Naive B cell (primary cell): ENCODE data around the gene POU6F1. TPM values are rescaled to one million over a fixed set of nuclear protein-coding genes. Genes with fewer than 3 reads are reported as not detected.
"Not testable (repeated sequence)": the region's sequence is repeated elsewhere in the genome, so short reads cannot be mapped to it uniquely, and the experiment has no call there.

Experiments
- ATAC-seq, 2 donors: fragments of 150-1000 bp; cut with Tn5 transposase; 2 replicates each; pipeline ENCODE4 v1.10.0; 2021; ENCODE audit warnings: low read depth in 2 of 2, mild to moderate bottlenecking in 2 of 2, moderate library complexity in 2 of 2
- DNase-seq: peaks from one replicate; pipeline ENCODE4 v3.0.0; 2022
- H3K27ac Mint-ChIP-seq, 6 donors: one replicate each; pipeline ENCODE4 v1.8.0; 2020 to 2022; ENCODE audit warnings: mild to moderate bottlenecking in 6 of 6, mixed read lengths in 6 of 6, moderate library complexity in 5 of 6, inconsistent platforms in 2 of 6
- H3K27me3 Mint-ChIP-seq, 3 donors: one replicate each; pipeline ENCODE4 v1.8.0; 2021 to 2022; ENCODE audit warnings: mixed read lengths in 3 of 3, mild to moderate bottlenecking in 1 of 3
- H3K36me3 Mint-ChIP-seq, 2 donors: one replicate each; pipeline ENCODE4 v1.8.0; 2020 to 2022; ENCODE audit warnings: mixed read lengths in 2 of 2, inconsistent platforms in 1 of 2, mild to moderate bottlenecking in 1 of 2
- H3K4me1 Mint-ChIP-seq, 3 donors: one replicate each; pipeline ENCODE4 v1.8.0; 2020 to 2022; ENCODE audit warnings: mixed read lengths in 3 of 3, inconsistent platforms in 1 of 3, mild to moderate bottlenecking in 1 of 3, moderate library complexity in 1 of 3
- H3K4me3 Mint-ChIP-seq, 8 donors: one replicate each; pipeline ENCODE4 v1.8.0; 2020 to 2022; ENCODE audit warnings: mild to moderate bottlenecking in 8 of 8, mixed read lengths in 8 of 8, moderate library complexity in 8 of 8, inconsistent platforms in 2 of 8
- H3K9me3 Mint-ChIP-seq, 7 donors: one replicate each; pipeline ENCODE4 v1.8.0; 2020 to 2022; ENCODE audit warnings: mixed read lengths in 7 of 7, mild to moderate bottlenecking in 5 of 7, inconsistent platforms in 2 of 7, moderate library complexity in 1 of 7
- polyA plus RNA-seq, 6 donors: library from polyadenylated mRNA; unstranded; fragments of 300-500 nt; fragmentation: Illumina TruSeq; gene quantifications; one replicate each; pipeline ENCODE4 v1.2.3, GENCODE V29; 2021; ENCODE audit warnings: low read depth in 6 of 6

POU6F1 gene
- polyA plus RNA-seq, 6 donors from 2014 or later = 1.1 to 3.4 (median 1.7) TPM; not detected in 1

DNA sequence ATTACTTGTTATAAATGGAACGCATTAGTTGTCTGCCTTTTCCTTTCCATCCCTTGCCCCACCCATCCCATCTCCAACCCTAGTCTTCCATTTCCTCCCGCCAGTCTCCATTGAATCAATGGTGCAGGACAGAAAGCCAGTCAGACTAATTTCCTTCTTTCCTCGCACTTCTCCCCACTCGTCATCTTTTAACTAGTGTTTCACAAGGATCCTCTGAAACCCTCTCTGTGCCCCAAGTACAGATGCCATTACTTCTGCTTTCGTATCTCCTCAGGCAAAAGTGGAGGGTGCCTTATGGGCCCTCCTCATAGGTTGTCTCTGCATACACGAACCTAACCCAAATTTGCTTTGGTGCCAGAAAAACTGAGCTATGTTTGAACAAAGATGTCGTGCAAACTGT is 25.0 kb upstream of the POU6F1 start:
- no peaks in the 10 kb centered on the region for H3K27me3 Mint-ChIP-seq
- peaks cover 62 to 83% (median 78%) of the 10 kb centered on the region in 3 donors for H3K4me1 Mint-ChIP-seq
- peaks cover 16 to 20% of the 10 kb centered on the region in 2 donors for H3K36me3 Mint-ChIP-seq
- H3K9me3 Mint-ChIP-seq = no peaks in the 10 kb centered on the region
- ATAC-seq (no peak), DNase-seq (no peak)
- H3K4me3 Mint-ChIP-seq = peak overlapping the region in 2 of 8 donors; percentile 45 to 100
- peak overlapping the region in 5 of 6 donors; percentile 10 to 69 (median 53) for H3K27ac Mint-ChIP-seq

DNA sequence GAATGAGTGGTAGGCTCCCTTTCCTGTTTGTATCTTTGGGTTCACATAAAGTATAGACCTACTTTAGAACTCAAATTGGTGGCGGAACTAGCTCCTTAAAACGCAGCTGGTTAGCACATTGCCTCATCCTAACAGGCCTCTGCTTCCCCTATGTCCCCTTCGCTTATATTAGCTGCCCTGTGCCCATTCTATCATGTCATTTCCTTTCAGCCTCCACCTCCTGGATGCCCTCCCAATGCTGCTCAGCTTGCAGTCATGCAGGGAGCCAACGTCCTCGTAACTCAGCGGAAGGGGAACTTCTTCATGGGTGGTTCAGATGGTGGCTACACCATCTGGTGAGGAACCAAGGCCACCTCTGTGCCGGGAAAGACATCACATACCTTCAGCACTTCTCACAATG is 24.3 kb upstream of the POU6F1 start:
- H3K4me3 Mint-ChIP-seq = peak overlapping the region in 4 of 8 donors; percentile 0 to 100 (median 46)

DNA sequence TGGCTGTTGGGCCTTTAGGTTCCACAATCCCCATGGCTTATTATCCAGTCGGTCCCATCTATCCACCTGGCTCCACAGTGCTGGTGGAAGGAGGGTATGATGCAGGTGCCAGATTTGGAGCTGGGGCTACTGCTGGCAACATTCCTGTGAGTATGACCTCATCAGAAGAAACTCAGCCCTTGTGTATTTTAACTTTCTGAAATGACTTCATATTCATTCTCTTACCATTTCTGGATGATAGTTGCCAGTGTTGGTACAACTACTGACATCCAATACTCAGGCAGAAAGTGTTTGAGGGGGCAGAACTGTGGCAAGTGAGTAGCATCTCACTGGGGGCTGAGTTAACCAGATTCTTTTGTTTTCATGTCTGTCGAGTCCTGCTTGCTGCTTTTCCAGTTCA is 23.1 kb upstream of the POU6F1 start:
- H3K4me3 Mint-ChIP-seq = peak overlapping the region; percentile 97 to 100 (median 98)
- no peak for DNase-seq
- no peaks in the 10 kb centered on the region for H3K27me3 Mint-ChIP-seq
- peaks cover 15 to 16% of the 10 kb centered on the region in 2 donors for H3K36me3 Mint-ChIP-seq
- peak overlapping the region in 5 of 6 donors; percentile 27 to 100 (median 71) for H3K27ac Mint-ChIP-seq
- H3K4me1 Mint-ChIP-seq = peaks cover 44 to 67% (median 61%) of the 10 kb centered on the region in 3 donors
- no peaks in the 10 kb centered on the region for H3K9me3 Mint-ChIP-seq
- ATAC-seq = no peak

More for the DNA sequence above, 24.3 kb upstream of the POU6F1 start:
- peak overlapping the region in 3 of 6 donors; percentile 27 to 86 (median 53) for H3K27ac Mint-ChIP-seq
- ATAC-seq = no peak
- peaks cover 56 to 78% (median 73%) of the 10 kb centered on the region in 3 donors for H3K4me1 Mint-ChIP-seq
- H3K36me3 Mint-ChIP-seq = peaks cover 16 to 20% of the 10 kb centered on the region in 2 donors
- H3K27me3 Mint-ChIP-seq = no peaks in the 10 kb centered on the region
- DNase-seq = no peak
- no peaks in the 10 kb centered on the region for H3K9me3 Mint-ChIP-seq

DNA sequence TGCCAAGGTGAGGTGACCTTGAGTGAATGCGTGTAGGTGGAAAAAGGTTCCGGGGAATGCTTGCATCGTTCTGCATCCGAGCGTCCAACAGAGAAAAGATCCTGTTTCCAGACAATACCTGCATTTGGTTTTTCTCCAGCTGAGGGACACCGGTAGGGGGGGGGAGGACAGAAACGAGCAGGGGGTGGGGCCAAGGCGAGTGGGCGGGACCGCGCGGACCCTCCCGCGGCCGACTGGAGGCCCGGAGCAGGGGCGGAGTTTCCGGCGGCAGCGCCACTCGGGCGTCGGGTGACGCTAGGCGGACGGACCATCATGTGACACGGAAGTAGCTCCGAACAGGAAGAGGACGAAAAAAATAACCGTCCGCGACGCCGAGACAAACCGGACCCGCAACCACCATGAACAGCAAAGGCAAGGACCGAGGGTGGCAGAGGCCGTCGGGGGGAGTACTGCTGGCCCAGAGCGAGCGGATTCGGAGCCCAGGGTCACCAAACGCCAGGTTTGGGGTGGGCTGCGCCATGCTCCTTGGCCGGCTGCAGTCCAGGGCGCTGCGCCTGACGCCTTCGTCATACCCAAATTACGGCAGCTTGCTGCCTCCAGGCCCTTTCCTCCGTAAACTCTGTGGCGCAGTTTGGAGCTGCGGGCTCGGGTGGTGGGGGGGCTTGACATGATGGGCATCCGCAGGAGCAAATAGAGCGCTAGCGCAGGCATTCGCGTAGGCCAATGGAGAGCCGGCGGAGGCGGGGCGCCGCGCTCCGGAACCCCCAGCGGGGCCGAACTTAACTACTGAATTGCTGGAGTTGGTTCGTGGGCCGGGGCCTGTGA is 20.9 kb upstream of the POU6F1 start, which contains the start of gene DAZAP2:
DAZAP2 (plus strand) TSS at position 317 of the 825 bp plus-strand sequence; CDS start at position 399, 82 bp downstream.
- H3K27ac Mint-ChIP-seq = peak within 1 kb of the TSS; percentile 100
- DNase-seq (peak; percentile 93), ATAC-seq (peak; percentile 87 to 88)
- no peaks in the 10 kb centered on the region for H3K9me3 Mint-ChIP-seq
- peak within 1 kb of the TSS; percentile 97 to 100 (median 98) for H3K4me3 Mint-ChIP-seq
- peaks cover 32 to 49% (median 44%) of the 10 kb centered on the region in 3 donors for H3K4me1 Mint-ChIP-seq
- peaks cover 11 to 15% of the 10 kb centered on the region in 2 donors for H3K36me3 Mint-ChIP-seq
- H3K27me3 Mint-ChIP-seq = no peaks in the 10 kb centered on the region

DNA sequence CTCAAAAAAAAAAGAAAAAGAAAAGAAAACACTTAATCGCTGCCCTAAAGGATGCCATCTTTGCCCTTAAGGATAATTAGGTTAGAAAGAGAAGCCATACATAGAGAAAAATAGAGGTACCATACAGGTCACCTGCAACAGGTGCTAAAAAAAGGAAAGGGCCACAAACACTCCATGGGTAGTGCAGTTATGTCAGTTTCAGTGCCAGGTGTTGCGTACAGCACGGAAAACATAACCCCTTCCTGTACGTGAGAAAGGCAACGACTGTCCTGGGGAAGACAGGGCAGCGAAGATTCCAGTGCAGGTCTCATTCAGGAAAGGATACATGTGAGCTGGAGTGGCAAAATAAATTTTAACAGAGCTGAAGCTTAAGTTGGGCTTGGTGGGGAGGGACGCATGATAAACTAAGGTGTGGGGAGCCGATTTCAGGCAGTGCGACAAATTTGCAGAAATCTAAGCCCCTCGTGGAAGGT is 20.2 kb upstream of the POU6F1 start:
- Mint-ChIP-seq H3K4me1 (peaks cover 30 to 48% (median 42%) of the 10 kb centered on the region in 3 donors), H3K27ac (peak overlapping the region; percentile 100), H3K4me3 (peak overlapping the region; percentile 97 to 100 (median 98)), H3K36me3 (peaks cover 10 to 12% of the 10 kb centered on the region in 2 donors), H3K9me3 (no peaks in the 10 kb centered on the region), H3K27me3 (no peaks in the 10 kb centered on the region)
- no peak for ATAC-seq
- peak; percentile 25 for DNase-seq

DNA sequence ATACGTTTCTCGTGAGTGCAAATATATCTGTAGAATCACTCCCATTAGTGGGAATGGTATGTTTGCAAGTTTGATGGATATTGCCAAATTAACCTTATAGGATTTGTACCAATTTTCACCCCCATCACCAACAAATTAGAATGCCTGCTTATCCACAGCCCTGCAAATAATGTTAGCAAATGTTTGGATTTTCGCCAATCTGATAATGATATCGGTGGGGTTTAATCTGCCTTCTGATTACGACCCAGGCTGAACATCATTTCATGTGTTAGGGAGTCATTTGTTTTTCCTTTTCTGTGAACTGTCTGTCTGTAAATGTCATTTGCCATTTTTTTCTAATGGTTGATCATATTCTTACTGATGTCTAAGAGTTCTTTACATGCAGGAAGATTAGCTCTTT is 16.7 kb upstream of the POU6F1 start:
- Mint-ChIP-seq H3K4me1 (peaks cover 6 to 17% (median 11%) of the 10 kb centered on the region in 3 donors), H3K27ac (no peak overlapping the region)
- DNase-seq = no peak

DNA sequence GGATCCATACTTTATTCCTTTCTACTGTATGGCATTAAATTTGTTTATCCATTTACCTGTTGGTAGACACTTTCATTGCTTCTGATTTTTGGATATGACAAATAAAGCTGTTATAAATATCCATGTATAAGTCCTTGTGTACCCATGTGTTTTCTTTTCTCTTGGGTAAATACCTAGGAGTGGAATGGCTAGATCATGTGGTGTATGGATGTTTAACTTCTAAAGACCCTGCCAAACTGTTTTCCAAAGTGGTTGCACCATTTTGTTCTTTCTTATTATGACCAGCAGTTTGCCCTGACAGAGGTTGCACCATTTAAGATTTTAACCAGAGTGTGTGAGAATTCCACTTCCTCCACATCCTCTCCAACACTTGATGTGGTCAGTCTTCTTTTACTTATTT is 14.8 kb upstream of the POU6F1 start:
- no peaks in the 10 kb centered on the region for H3K36me3 Mint-ChIP-seq
- peaks cover 0 to under 1% (median 0%) of the 10 kb centered on the region in 3 donors for H3K4me1 Mint-ChIP-seq
- H3K9me3 Mint-ChIP-seq = no peaks in the 10 kb centered on the region
- ATAC-seq (no peak), DNase-seq (no peak)
- no peak overlapping the region for H3K27ac Mint-ChIP-seq
- H3K4me3 Mint-ChIP-seq = no peak overlapping the region
- H3K27me3 Mint-ChIP-seq = no peaks in the 10 kb centered on the region

More for the DNA sequence above, 16.7 kb upstream of the POU6F1 start:
- H3K36me3 Mint-ChIP-seq = no peaks in the 10 kb centered on the region
- no peaks in the 10 kb centered on the region for H3K27me3 Mint-ChIP-seq
- no peaks in the 10 kb centered on the region for H3K9me3 Mint-ChIP-seq
- ATAC-seq = no peak
- no peak overlapping the region for H3K4me3 Mint-ChIP-seq

DNA sequence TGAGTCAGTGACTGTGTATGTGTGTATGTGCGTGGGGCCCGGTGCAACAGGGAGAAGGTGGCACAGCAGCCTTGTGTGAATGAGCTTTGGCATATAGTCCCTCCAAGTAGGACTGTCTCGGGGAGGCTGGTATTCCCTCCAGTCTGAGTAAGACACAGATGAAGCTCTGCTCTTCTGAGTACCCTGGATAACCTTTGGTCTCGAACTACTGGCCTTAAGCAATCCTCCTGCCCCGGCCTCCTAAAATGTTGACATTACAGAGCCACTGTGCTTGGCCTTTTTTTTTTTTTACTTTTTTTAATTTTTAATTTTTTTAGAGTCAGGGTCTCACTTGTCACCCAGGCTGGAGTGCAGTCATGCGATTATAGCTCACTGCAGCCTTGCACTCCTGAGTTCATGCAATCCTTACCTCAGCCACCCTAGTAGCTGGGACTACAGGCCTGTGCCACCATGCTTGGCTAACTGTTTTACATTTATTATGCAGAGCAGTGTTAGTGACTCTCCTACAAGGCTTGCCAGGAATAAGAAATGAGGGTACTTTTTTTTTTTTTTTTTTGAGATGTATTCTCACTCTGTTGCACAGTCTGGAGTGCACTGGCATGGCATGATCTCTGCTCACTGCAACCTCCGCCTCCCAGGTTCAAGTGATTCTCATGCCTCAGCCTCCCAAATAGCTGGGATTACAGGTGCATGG is 11.4 kb upstream of the POU6F1 start:
- H3K27ac Mint-ChIP-seq = no peak overlapping the region
- H3K36me3 Mint-ChIP-seq = no peaks in the 10 kb centered on the region
- H3K27me3 Mint-ChIP-seq = no peaks in the 10 kb centered on the region
- H3K4me1 Mint-ChIP-seq = no peaks in the 10 kb centered on the region
- DNase-seq (no peak), ATAC-seq (no peak)
- H3K9me3 Mint-ChIP-seq = no peaks in the 10 kb centered on the region
- no peak overlapping the region for H3K4me3 Mint-ChIP-seq

DNA sequence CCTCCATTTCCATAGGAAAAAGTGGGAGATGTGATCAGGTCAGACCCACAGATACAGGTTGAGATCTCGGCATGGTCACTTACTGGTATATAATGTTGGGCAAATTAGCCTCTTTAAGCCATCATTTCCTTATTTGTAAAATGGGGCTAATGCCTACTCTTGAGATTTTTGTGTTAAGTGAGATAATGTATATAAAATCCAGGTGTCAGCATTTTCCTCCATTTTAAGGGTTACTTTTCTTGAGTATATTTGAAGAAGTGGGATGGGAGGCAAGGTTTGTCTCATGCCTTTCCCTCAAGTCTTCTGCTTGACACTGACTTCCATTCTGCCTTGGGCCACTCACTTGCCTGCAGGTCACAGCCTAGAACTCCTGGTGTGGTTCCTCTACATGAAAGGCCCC is 10.1 kb upstream of the POU6F1 start:
- no peak for DNase-seq
- Mint-ChIP-seq H3K36me3 (no peaks in the 10 kb centered on the region), H3K9me3 (no peaks in the 10 kb centered on the region), H3K4me1 (no peaks in the 10 kb centered on the region), H3K27ac (peak overlapping the region in 1 of 6 donors; percentile 49), H3K4me3 (no peak overlapping the region), H3K27me3 (no peaks in the 10 kb centered on the region)
- ATAC-seq = no peak

DNA sequence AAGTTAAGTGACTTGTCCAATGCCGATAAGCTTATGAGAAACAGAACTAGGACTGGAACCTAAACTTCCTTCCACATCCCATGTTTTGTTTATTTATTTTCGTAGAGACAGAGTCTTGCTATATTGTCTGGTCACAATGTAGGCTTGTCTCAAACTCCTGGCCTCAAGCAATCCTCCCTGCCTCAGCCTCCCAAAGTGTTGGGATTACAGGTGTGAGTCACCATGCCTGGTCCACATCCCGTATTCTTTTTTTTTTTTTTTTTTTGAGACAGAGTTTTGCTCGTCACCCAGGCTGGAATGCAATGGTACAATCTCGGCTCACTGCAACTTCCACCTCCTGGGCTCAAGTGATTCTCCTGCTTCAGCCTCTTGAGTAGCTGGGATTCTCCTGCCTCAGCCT is 9.2 kb upstream of the POU6F1 start:
- H3K27me3 Mint-ChIP-seq, H3K4me1 Mint-ChIP-seq, H3K9me3 Mint-ChIP-seq, ATAC-seq, H3K36me3 Mint-ChIP-seq, DNase-seq, H3K4me3 Mint-ChIP-seq: not testable (repeated sequence)
- H3K27ac Mint-ChIP-seq = peak overlapping the region in 1 of 6 donors; percentile 18

DNA sequence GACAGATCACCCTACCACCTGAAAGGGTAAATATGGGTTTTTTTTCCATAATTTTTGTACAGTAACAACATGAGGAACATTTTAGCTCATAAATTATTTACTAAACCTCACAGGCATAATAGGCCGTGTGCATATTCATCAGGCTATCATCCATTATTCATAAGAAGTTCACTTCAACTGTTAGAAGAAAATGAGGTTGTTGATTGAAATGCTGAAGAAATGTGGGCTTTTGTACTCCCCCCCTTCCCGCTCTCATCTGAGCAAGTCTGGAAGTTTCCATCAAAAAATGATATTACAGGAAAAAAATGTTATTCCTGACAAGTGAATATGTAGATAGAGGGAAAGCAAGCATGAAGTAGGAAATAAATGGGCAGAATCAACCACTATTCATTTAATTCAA is 7.9 kb upstream of the POU6F1 start:
- Mint-ChIP-seq H3K36me3 (no peaks in the 10 kb centered on the region), H3K27me3 (no peaks in the 10 kb centered on the region), H3K27ac (no peak overlapping the region), H3K4me1 (no peaks in the 10 kb centered on the region), H3K9me3 (no peaks in the 10 kb centered on the region), H3K4me3 (no peak overlapping the region)
- DNase-seq (no peak), ATAC-seq (no peak)

DNA sequence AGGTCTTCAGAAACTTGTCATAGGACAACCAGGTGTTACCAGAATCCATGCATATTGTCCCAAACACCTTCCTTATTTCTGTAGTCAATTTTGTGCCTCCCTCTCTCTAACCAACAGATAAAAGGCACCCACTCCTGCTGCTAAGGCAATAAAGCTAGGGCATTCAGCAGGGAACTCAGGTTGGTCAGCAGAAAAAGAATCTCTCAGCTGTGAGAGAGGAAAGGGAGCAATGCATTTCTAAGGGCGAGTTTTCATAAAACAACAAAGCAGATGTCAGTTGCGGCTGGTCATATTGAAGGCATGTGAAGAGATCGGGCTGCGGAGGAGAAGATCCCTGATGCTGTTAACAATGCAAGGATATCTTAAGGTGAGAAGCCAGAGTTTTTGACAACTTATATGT is 7.4 kb upstream of the POU6F1 start:
- H3K27me3 Mint-ChIP-seq = no peaks in the 10 kb centered on the region
- no peaks in the 10 kb centered on the region for H3K9me3 Mint-ChIP-seq
- no peak for DNase-seq
- H3K27ac Mint-ChIP-seq = no peak overlapping the region
- H3K4me3 Mint-ChIP-seq = no peak overlapping the region
- no peak for ATAC-seq
- no peaks in the 10 kb centered on the region for H3K36me3 Mint-ChIP-seq
- no peaks in the 10 kb centered on the region for H3K4me1 Mint-ChIP-seq

DNA sequence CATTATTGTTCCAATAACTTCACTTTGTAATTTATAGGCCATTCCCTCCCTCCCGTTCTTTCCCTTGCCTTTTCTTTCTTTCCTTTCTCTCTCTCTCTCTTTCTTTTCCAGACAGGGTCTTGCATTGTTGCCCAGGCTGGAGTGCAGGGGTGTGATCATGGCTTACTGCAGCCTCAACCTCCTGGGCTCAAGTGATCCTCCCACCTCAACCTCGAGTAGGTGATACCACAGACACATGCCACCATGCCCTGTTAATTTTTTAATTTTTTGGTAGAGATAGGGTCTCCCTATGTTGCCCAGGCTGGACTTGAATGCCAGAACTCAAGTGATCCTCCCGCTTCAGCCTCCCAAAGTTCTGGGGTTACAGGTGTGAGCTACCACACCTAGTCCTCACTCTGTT is 6.8 kb upstream of the POU6F1 start:
- Mint-ChIP-seq H3K27me3 (no peaks in the 10 kb centered on the region), H3K4me1 (peaks cover 0 to under 1% (median 0%) of the 10 kb centered on the region in 3 donors), H3K4me3 (peak overlapping the region in 1 of 8 donors; percentile 51), H3K9me3 (no peaks in the 10 kb centered on the region), H3K36me3 (no peaks in the 10 kb centered on the region), H3K27ac (no peak overlapping the region)
- ATAC-seq (no peak), DNase-seq (no peak)
